ENCODE measurements around the gene ZNF823.

The ZNF823 gene

DNA sequence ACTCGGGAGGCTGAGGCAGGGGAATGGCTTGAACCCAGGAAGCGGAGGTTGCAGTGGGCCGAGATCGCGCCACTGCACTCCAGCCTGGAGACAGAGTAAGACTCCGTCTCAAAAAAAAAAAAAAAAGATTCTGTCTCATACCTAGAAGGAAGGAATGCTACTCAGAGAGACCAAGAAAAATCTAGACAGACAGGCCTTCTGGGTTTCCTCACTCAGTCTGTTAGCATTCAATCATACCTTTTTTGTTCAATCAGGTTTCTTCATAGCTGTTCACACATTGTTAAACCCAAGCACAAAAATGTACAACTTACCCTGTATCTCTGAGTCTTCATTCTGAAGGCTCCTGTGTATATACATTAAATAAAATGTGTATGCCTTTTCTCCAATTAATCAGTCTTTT is 40.5 kb downstream of the ZNF823 start (continued):
- TF ChIP-seq PATZ1 (CRISPR knock-in tag; IDR thresholded peaks at IDR 0.05; ENCODE audit: borderline replicate concordance) (no peak), GLIS3 (CRISPR knock-in tag; IDR thresholded peaks at IDR 0.05) (no peak), CSDC2 (CRISPR knock-in tag; IDR thresholded peaks at IDR 0.05) (no peak)

DNA sequence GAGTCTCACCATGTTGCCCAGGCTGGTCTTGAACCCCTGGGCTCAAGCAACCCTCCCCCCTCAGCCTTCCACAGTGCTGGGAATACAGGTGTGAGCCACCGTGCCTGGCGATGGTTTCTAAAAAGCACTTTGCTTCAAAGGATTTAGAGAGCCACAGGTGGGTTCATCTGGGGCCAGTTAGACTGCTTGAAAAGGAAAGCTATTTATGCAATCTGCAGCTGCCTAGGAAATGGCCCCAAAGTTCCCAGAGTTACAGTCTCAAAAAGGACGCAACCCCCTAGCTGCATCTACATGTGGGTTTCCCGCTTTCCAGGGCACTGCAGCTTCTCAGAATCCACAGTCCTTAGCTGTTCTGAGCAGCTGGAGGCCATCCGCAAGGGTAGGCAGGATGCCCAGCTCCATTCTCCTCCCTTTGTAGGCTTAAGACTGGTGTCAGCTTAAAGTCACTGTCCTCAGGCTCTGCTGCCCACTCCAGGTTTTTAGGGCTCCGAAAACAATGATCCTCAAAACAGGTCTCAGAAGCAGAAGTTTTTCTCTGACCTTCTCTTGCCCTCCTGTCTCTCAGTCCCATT is 41.4 kb downstream of the ZNF823 start:
- TF ChIP-seq CREB5 (CRISPR knock-in tag; IDR thresholded peaks at IDR 0.05; ENCODE audit: low read depth) (no peak), ARNTL (CRISPR knock-in tag; IDR thresholded peaks at IDR 0.05; ENCODE audit: borderline replicate concordance, low read depth) (no peak), ZNF70 (CRISPR knock-in tag; IDR thresholded peaks at IDR 0.05) (no peak), TCF4 (CRISPR knock-in tag; IDR thresholded peaks at IDR 0.05; ENCODE audit: borderline replicate concordance) (no peak), ZNF565 (CRISPR knock-in tag; conservative IDR thresholded peaks at IDR 0.05; ENCODE audit: low read depth) (no peak), SNAI2 (CRISPR knock-in tag; IDR thresholded peaks at IDR 0.05) (no peak), ZNF8 (CRISPR knock-in tag; IDR thresholded peaks at IDR 0.05) (no peak)
- TF ChIP-seq, protein P1, sequence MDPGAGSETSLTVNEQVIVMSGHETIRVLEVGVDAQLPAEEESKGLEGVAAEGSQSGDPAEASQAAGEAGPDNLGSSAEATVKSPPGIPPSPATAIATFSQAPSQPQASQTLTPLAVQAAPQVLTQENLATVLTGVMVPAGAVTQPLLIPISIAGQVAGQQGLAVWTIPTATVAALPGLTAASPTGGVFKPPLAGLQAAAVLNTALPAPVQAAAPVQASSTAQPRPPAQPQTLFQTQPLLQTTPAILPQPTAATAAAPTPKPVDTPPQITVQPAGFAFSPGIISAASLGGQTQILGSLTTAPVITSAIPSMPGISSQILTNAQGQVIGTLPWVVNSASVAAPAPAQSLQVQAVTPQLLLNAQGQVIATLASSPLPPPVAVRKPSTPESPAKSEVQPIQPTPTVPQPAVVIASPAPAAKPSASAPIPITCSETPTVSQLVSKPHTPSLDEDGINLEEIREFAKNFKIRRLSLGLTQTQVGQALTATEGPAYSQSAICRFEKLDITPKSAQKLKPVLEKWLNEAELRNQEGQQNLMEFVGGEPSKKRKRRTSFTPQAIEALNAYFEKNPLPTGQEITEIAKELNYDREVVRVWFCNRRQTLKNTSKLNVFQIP (CRISPR knock-in tag; IDR thresholded peaks at IDR 0.05; ENCODE audit: borderline replicate concordance, low read depth): no peak
- ATAC-seq: no peak

- TF ChIP-seq GLIS3 (CRISPR knock-in tag; IDR thresholded peaks at IDR 0.05): no peak
- TF ChIP-seq ZC3H10 (CRISPR knock-in tag; IDR thresholded peaks at IDR 0.05): no peak
- no peak for TF ChIP-seq TSHZ2 (CRISPR knock-in tag; IDR thresholded peaks at IDR 0.05)
- no peak for TF ChIP-seq CSDC2 (CRISPR knock-in tag; IDR thresholded peaks at IDR 0.05)
- TF ChIP-seq ESRRG (CRISPR knock-in tag; IDR thresholded peaks at IDR 0.05): no peak
- no peak for TF ChIP-seq SNAI2 (CRISPR knock-in tag; IDR thresholded peaks at IDR 0.05)
- TF ChIP-seq, protein P2, sequence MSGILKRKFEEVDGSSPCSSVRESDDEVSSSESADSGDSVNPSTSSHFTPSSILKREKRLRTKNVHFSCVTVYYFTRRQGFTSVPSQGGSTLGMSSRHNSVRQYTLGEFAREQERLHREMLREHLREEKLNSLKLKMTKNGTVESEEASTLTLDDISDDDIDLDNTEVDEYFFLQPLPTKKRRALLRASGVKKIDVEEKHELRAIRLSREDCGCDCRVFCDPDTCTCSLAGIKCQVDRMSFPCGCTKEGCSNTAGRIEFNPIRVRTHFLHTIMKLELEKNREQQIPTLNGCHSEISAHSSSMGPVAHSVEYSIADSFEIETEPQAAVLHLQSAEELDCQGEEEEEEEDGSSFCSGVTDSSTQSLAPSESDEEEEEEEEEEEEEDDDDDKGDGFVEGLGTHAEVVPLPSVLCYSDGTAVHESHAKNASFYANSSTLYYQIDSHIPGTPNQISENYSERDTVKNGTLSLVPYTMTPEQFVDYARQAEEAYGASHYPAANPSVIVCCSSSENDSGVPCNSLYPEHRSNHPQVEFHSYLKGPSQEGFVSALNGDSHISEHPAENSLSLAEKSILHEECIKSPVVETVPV (CRISPR knock-in tag; IDR thresholded peaks at IDR 0.05): no peak
- no peak for TF ChIP-seq PPARA (CRISPR knock-in tag; IDR thresholded peaks at IDR 0.05; ENCODE audit: borderline replicate concordance)
- ATAC-seq: peak; percentile 97
Measured at GRCh38 chr19:11694533-11695439, 44.0 kb downstream of the ZNF823 start.
